Fibroblast of the aortic adventitia (primary cell): Measurements from ENCODE around the gene COQ10B. TPM values are rescaled to one million over a fixed set of nuclear protein-coding genes. Genes with fewer than 3 reads are reported as not detected.

Experiments
- small RNA-seq: library from RNA; depleted of rRNA; stranded (forward); fragments of <200 nt; gene quantifications from one replicate; pipeline ENCODE3, GENCODE V24; 2012
- total RNA-seq: library from RNA; depleted of rRNA; stranded (reverse); fragments of >200 nt; gene quantifications from 2 replicates; pipeline ENCODE4 v1.2.3, GENCODE V29; 2012; ENCODE audit warnings: low replicate concordance

COQ10B gene
- total RNA-seq, 1 donor, result 56.6 TPM

Small RNAs within 50 kb of the gene (small RNA-seq; reads per million reads assigned to genes)
- gene RF00394 (not detected), gene RNU6-1029P (not detected)

Other genes with a start within 250 kb of the COQ10B start
- 2.5 and 29.2 TPM in 2 replicates for gene ANKRD44, start 142.8 kb upstream of the COQ10B start, total RNA-seq
- 243 and 314 TPM in 2 replicates for gene SF3B1, start 18.5 kb upstream of the COQ10B start, total RNA-seq
- 158 and 302 TPM in 2 replicates for gene HSPD1, start 46.3 kb downstream of the COQ10B start, total RNA-seq
- 66.3 and 98.5 TPM in 2 replicates for gene HSPE1, start 46.8 kb downstream of the COQ10B start, total RNA-seq
- 37.1 and 44.2 TPM in 2 replicates for gene MOB4, start 62.5 kb downstream of the COQ10B start, total RNA-seq
- 6.4 and 16.4 TPM in 2 replicates for gene RFTN2, start 222.0 kb downstream of the COQ10B start, total RNA-seq